Thymus (tissue), 11 donors: Measurements from ENCODE around the gene ADAMTS9. TPM values are rescaled to one million over a fixed set of nuclear protein-coding genes. Genes with fewer than 3 reads are reported as not detected.

Source experiments
- DNase-seq, 9 donors: peaks; one replicate each; pipeline ENCODE4 v3.0.0-alpha.2; 2013; ENCODE audit warnings: low spot score in 9 of 9, low read depth in 6 of 9, missing footprints in 1 of 9
- H3K27ac ChIP-seq, 2 donors: one replicate each; pipeline ENCODE4 v1.5.1; 2013; ENCODE audit warnings: control low read depth in 1 of 2, low read depth in 1 of 2, low read length in 1 of 2, mild to moderate bottlenecking in 1 of 2, moderate library complexity in 1 of 2
- H3K27me3 ChIP-seq, 2 donors: one replicate each; pipeline ENCODE4 v1.5.1; 2013; ENCODE audit warnings: low read length in 1 of 2; ENCODE audit not compliant: control insufficient read depth in 2 of 2, insufficient read depth in 1 of 2
- H3K36me3 ChIP-seq, 2 donors: one replicate each; pipeline ENCODE4 v1.5.1; 2013; ENCODE audit warnings: low read length in 1 of 2, mild to moderate bottlenecking in 1 of 2, moderate library complexity in 1 of 2; ENCODE audit not compliant: control insufficient read depth in 2 of 2, insufficient read depth in 2 of 2
- H3K4me1 ChIP-seq, 2 donors: one replicate each; pipeline ENCODE4 v1.5.1; 2013; ENCODE audit warnings: low read length in 2 of 2; ENCODE audit not compliant: control insufficient read depth in 2 of 2, insufficient read depth in 2 of 2
- H3K4me3 ChIP-seq, 2 donors: one replicate each; pipeline ENCODE4 v1.5.1; 2013; ENCODE audit warnings: low read length in 2 of 2, control low read depth in 1 of 2, mild to moderate bottlenecking in 1 of 2
- H3K9me3 ChIP-seq, 2 donors: one replicate each; pipeline ENCODE4 v1.5.1; 2013; ENCODE audit warnings: low read length in 1 of 2, mild to moderate bottlenecking in 1 of 2; ENCODE audit not compliant: control insufficient read depth in 2 of 2, insufficient read depth in 1 of 2
- WGBS: extraction: QIAGEN DNeasy Blood & Tissue Kit; methylation state at CpG from one replicate; pipeline ENCODE4 v1.1.7; 2013; 5-methylcytosine and 5-hydroxymethylcytosine counted together
- polyA plus RNA-seq: library from polyadenylated mRNA; stranded (reverse); fragments of 200-250 nt; gene quantifications from one replicate; pipeline ENCODE4 v1.2.3, GENCODE V29; 2013
- total RNA-seq: library from RNA; stranded (reverse); fragments of 120-200 nt; gene quantifications from one replicate; pipeline ENCODE4 v1.2.4, GENCODE V29; 2013
- donor health status: healthy.

ADAMTS9 gene
- total and polyA plus RNA-seq, 2 donors = 3.7 to 8.0 TPM

- H3K9me3 ChIP-seq = no peaks in the 10 kb centered on the region
- no peaks in the 10 kb centered on the region for H3K4me1 ChIP-seq
- DNase-seq = no peak
- H3K27me3 ChIP-seq = no peaks in the 10 kb centered on the region
- WGBS = 73% methylated on average over 4 of the region's 4 CpGs
- H3K27ac ChIP-seq = no peak overlapping the region
- H3K36me3 ChIP-seq = no peaks in the 10 kb centered on the region
- no peak overlapping the region for H3K4me3 ChIP-seq
These were observed 21.6 kb downstream of the ADAMTS9 start for GRCh38 chr3:64666171-64666588.

- H3K4me1 ChIP-seq = no peaks in the 10 kb centered on the region
- H3K9me3 ChIP-seq = no peaks in the 10 kb centered on the region
- DNase-seq = no peak
- no peak overlapping the region for H3K4me3 ChIP-seq
- H3K27me3 ChIP-seq = no peaks in the 10 kb centered on the region
- 95% methylated on average over 3 of the region's 3 CpGs for WGBS
- no peak overlapping the region for H3K27ac ChIP-seq
- no peaks in the 10 kb centered on the region for H3K36me3 ChIP-seq
These were observed 23.4 kb downstream of the ADAMTS9 start for GRCh38 chr3:64664397-64664796.

GRCh38 chr3:64659617-64659978, 28.2 kb downstream of the ADAMTS9 start:
- Histone ChIP-seq H3K36me3 (no peaks in the 10 kb centered on the region), H3K27ac (no peak overlapping the region), H3K4me3 (no peak overlapping the region), H3K4me1 (no peaks in the 10 kb centered on the region), H3K9me3 (no peaks in the 10 kb centered on the region), H3K27me3 (no peaks in the 10 kb centered on the region)
- DNase-seq = no peak
- 83% methylated on average over 2 of the region's 2 CpGs for WGBS

GRCh38 chr3:64658001-64658400, 29.8 kb downstream of the ADAMTS9 start:
- no peak overlapping the region for H3K27ac ChIP-seq
- DNase-seq = no peak
- H3K4me3 ChIP-seq = no peak overlapping the region
- no peaks in the 10 kb centered on the region for H3K9me3 ChIP-seq
- H3K4me1 ChIP-seq = no peaks in the 10 kb centered on the region
- 89% methylated on average over 4 of the region's 4 CpGs for WGBS
- no peaks in the 10 kb centered on the region for H3K36me3 ChIP-seq
- H3K27me3 ChIP-seq = no peaks in the 10 kb centered on the region

- Histone ChIP-seq H3K4me1 (no peaks in the 10 kb centered on the region), H3K36me3 (no peaks in the 10 kb centered on the region), H3K27ac (no peak overlapping the region), H3K4me3 (no peak overlapping the region), H3K9me3 (no peaks in the 10 kb centered on the region), H3K27me3 (no peaks in the 10 kb centered on the region)
- DNase-seq = no peak
- WGBS = 95% methylated on average over 4 of the region's 4 CpGs
These were observed 31.3 kb downstream of the ADAMTS9 start for GRCh38 chr3:64656544-64656943.

- 89% methylated on average over 4 of the region's 4 CpGs for WGBS
- H3K36me3 ChIP-seq = no peaks in the 10 kb centered on the region
- no peak overlapping the region for H3K4me3 ChIP-seq
- no peaks in the 10 kb centered on the region for H3K27me3 ChIP-seq
- H3K4me1 ChIP-seq = no peaks in the 10 kb centered on the region
- no peak for DNase-seq
- H3K27ac ChIP-seq = no peak overlapping the region
- no peaks in the 10 kb centered on the region for H3K9me3 ChIP-seq
These were observed 32.6 kb downstream of the ADAMTS9 start for GRCh38 chr3:64655160-64655559.

- WGBS = 96% methylated on average over 5 of the region's 5 CpGs
- H3K4me1 ChIP-seq = no peaks in the 10 kb centered on the region
- no peaks in the 10 kb centered on the region for H3K27me3 ChIP-seq
- H3K36me3 ChIP-seq = no peaks in the 10 kb centered on the region
- no peak for DNase-seq
- no peaks in the 10 kb centered on the region for H3K9me3 ChIP-seq
- no peak overlapping the region for H3K27ac ChIP-seq
- no peak overlapping the region for H3K4me3 ChIP-seq
These were observed 33.8 kb downstream of the ADAMTS9 start for GRCh38 chr3:64654013-64654412.

- Histone ChIP-seq H3K4me3 (no peak overlapping the region), H3K27me3 (no peaks in the 10 kb centered on the region), H3K36me3 (no peaks in the 10 kb centered on the region), H3K27ac (no peak overlapping the region), H3K4me1 (no peaks in the 10 kb centered on the region), H3K9me3 (no peaks in the 10 kb centered on the region)
- 68% methylated on average over 3 of the region's 3 CpGs for WGBS
- no peak for DNase-seq
These were observed 34.7 kb downstream of the ADAMTS9 start for GRCh38 chr3:64653101-64653500.

GRCh38 chr3:64651741-64652241, 36.0 kb downstream of the ADAMTS9 start:
- DNase-seq = no peak
- Histone ChIP-seq H3K27me3 (no peaks in the 10 kb centered on the region), H3K27ac (no peak overlapping the region), H3K9me3 (no peaks in the 10 kb centered on the region), H3K36me3 (no peaks in the 10 kb centered on the region), H3K4me3 (no peak overlapping the region), H3K4me1 (no peaks in the 10 kb centered on the region)
- WGBS = 74% methylated on average over 2 of the region's 2 CpGs

GRCh38 chr3:64651303-64651702, 36.5 kb downstream of the ADAMTS9 start:
- DNase-seq = no peak
- Histone ChIP-seq H3K27me3 (no peaks in the 10 kb centered on the region), H3K36me3 (no peaks in the 10 kb centered on the region), H3K4me3 (no peak overlapping the region), H3K9me3 (no peaks in the 10 kb centered on the region), H3K4me1 (no peaks in the 10 kb centered on the region), H3K27ac (no peak overlapping the region)
- WGBS = 84% methylated on average over 3 of the region's 3 CpGs
